DND-41 (cell line): ENCODE data around the gene VN1R5.

Source experiments
- ATAC-seq: fragments of 200-7000 bp; cut with Tn5 transposase; 3 replicates; pipeline ENCODE4 v1.9.1; 2021; ENCODE audit warnings: low read depth; ENCODE audit not compliant: insufficient read depth
- DNase-seq: peaks from one replicate; pipeline ENCODE4 v3.0.0-alpha.2; 2020
- H2AFZ ChIP-seq: 2 replicates; pipeline ENCODE4 v1.6.0; 2012; ENCODE audit warnings: low read depth, low read length
- H3K27ac ChIP-seq: 2 replicates; pipeline ENCODE4 v1.5.1; 2012; ENCODE audit warnings: low read length, inconsistent platforms
- H3K27me3 ChIP-seq: fragments of 200-600 bp; sonication (generic); 2 replicates; pipeline ENCODE4 v1.6.0; 2012; ENCODE audit warnings: low read length, mild to moderate bottlenecking, inconsistent platforms; ENCODE audit not compliant: insufficient read depth, poor library complexity
- H3K36me3 ChIP-seq: 2 replicates; pipeline ENCODE4 v1.5.1; 2012; ENCODE audit warnings: low read length, inconsistent platforms; ENCODE audit not compliant: insufficient read depth
- H3K4me1 ChIP-seq: 2 replicates; pipeline ENCODE4 v1.5.1; 2012; ENCODE audit warnings: mild to moderate bottlenecking, low read length; ENCODE audit not compliant: insufficient read depth
- H3K4me2 ChIP-seq: 2 replicates; pipeline ENCODE4 v1.6.0; 2012; ENCODE audit warnings: mild to moderate bottlenecking, moderate library complexity, low read length, inconsistent platforms; ENCODE audit not compliant: insufficient read depth
- H3K4me3 ChIP-seq, 2 experiments: fragments of 200-600 bp in 1 of 2; shearing (Covaris generic) in 1 of 2; 2 replicates each; pipeline ENCODE4 v1.5.1; 2012 to 2016; ENCODE audit warnings: inconsistent platforms in 2 of 2, low read length in 2 of 2, mild to moderate bottlenecking in 2 of 2, low read depth in 1 of 2, moderate library complexity in 1 of 2
- H3K79me2 ChIP-seq: 2 replicates; pipeline ENCODE4 v1.6.0; 2012; ENCODE audit warnings: low read length, inconsistent platforms; ENCODE audit not compliant: insufficient read depth
- H3K9ac ChIP-seq: 2 replicates; pipeline ENCODE4 v1.6.0; 2012; ENCODE audit warnings: low read depth, mild to moderate bottlenecking, inconsistent platforms, low read length, moderate library complexity
- H3K9me3 ChIP-seq: 2 replicates; pipeline ENCODE4 v1.5.1; 2012; ENCODE audit warnings: low read length, moderate library complexity, mild to moderate bottlenecking, inconsistent platforms; ENCODE audit not compliant: insufficient read depth, severe bottlenecking
- H4K20me1 ChIP-seq: 2 replicates; pipeline ENCODE4 v1.6.0; 2012; ENCODE audit warnings: low read length; ENCODE audit not compliant: insufficient read depth
- EZH2 ChIP-seq: IDR thresholded peaks from 3 replicates; pipeline ENCODE4 v1.6.1; 2012; ENCODE audit warnings: borderline replicate concordance, low read depth, mild to moderate bottlenecking, moderate library complexity, low read length, inconsistent platforms; ENCODE audit not compliant: severe bottlenecking
- TF ChIP-seq, protein P1 (sequence below): IDR thresholded peaks from 2 replicates; pipeline ENCODE4 v1.5.1; 2012; ENCODE audit warnings: borderline replicate concordance, low read length, moderate library complexity, mild to moderate bottlenecking; ENCODE audit not compliant: poor library complexity, severe bottlenecking; ENCODE audit errors: extremely low read depth

Gene VN1R5

DNA sequence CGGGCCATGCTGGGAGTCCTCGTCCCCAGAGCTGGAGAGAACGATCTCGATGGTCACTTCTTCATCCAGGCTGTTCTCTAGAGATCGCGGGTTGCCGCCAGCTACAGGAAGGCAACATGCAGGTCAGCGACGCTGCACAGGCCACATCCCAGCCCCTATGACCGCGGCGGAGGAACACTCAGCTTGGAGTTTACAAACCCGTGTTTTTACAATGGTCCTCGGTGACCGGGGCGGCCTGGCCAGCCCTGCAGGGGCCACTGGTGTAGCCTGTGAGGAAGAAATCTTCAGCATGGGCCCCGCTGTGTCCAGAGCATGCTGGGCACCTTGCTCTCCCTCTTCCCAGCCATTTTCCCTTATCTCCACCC is 45.3 kb downstream of the VN1R5 start:
- DNase-seq (no peak), ATAC-seq (no peak)
- Histone ChIP-seq H3K4me3 (no peak overlapping the region), H3K4me1 (no peaks in the 10 kb centered on the region), H2AFZ (no peak overlapping the region), H3K27ac (no peak overlapping the region), H4K20me1 (no peaks in the 10 kb centered on the region), H3K4me2 (no peak overlapping the region), H3K9me3 (no peaks in the 10 kb centered on the region), H3K9ac (no peak overlapping the region), H3K79me2 (no peaks in the 10 kb centered on the region), H3K36me3 (peaks cover 65% of the 10 kb centered on the region), H3K27me3 (no peaks in the 10 kb centered on the region)
- TF ChIP-seq, protein P1, sequence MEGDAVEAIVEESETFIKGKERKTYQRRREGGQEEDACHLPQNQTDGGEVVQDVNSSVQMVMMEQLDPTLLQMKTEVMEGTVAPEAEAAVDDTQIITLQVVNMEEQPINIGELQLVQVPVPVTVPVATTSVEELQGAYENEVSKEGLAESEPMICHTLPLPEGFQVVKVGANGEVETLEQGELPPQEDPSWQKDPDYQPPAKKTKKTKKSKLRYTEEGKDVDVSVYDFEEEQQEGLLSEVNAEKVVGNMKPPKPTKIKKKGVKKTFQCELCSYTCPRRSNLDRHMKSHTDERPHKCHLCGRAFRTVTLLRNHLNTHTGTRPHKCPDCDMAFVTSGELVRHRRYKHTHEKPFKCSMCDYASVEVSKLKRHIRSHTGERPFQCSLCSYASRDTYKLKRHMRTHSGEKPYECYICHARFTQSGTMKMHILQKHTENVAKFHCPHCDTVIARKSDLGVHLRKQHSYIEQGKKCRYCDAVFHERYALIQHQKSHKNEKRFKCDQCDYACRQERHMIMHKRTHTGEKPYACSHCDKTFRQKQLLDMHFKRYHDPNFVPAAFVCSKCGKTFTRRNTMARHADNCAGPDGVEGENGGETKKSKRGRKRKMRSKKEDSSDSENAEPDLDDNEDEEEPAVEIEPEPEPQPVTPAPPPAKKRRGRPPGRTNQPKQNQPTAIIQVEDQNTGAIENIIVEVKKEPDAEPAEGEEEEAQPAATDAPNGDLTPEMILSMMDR, result no peak

DNA sequence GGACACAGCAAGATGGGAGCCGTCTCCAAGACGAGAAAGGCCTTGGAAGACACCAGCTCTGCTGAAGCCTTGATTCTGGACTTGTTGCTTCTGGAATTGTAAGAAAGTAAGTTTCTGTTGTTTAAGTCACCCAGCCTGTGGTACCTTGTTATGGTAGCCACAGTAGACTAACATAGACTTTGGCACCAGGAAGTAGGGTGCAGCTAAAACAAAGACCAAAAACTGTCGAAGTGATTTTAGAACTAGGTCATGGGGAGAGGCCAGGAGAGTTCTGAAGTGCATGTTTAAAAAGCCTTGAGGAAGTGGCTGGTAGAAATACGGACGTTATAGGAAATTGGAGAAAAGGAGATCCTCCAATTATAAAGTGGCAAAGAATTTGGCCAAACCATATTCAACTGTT is 47.3 kb downstream of the VN1R5 start:
- H3K9me3 ChIP-seq, result no peaks in the 10 kb centered on the region
- ATAC-seq (no peak), DNase-seq (no peak)
- H2AFZ ChIP-seq, result no peak overlapping the region
- no peak overlapping the region for H3K4me3 ChIP-seq
- TF ChIP-seq, protein P1, result no peak
- TF ChIP-seq EZH2, result no peak
- no peak overlapping the region for H3K27ac ChIP-seq
- no peaks in the 10 kb centered on the region for H3K4me1 ChIP-seq
- H3K9ac ChIP-seq, result no peak overlapping the region
- H3K79me2 ChIP-seq, result no peaks in the 10 kb centered on the region
- peaks cover 83% of the 10 kb centered on the region for H3K36me3 ChIP-seq
- peaks cover 3% of the 10 kb centered on the region; the same call in 1 of the 2 replicates for H4K20me1 ChIP-seq
- H3K27me3 ChIP-seq, result no peaks in the 10 kb centered on the region
- no peak overlapping the region for H3K4me2 ChIP-seq

DNA sequence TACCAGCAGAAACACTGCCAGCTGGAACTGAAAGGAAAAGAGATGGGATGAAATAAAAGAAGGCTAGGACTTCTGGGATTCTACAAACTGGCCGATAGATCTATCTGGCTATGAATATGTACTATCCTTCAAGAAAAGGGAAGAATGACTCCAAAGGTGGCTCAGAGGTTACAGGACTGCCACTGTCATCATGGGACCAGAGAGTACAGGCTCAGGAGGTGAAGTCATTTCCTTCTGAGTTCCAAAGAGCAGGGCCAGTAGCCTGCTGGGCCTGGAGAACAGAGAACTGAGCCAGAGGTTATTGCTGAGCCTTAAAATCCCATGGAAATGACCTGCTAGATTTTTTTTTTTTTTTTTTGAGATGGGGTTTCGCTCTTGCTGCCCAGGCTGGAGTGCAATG is 48.2 kb downstream of the VN1R5 start:
- Histone ChIP-seq H3K36me3 (peaks cover 89% of the 10 kb centered on the region), H3K27me3 (no peaks in the 10 kb centered on the region), H3K27ac (no peak overlapping the region), H4K20me1 (peaks cover 5% of the 10 kb centered on the region; the same call in 1 of the 2 replicates), H3K9ac (no peak overlapping the region), H2AFZ (no peak overlapping the region), H3K4me1 (no peaks in the 10 kb centered on the region), H3K79me2 (no peaks in the 10 kb centered on the region), H3K4me2 (no peak overlapping the region), H3K4me3 (no peak overlapping the region), H3K9me3 (no peaks in the 10 kb centered on the region)
- no peak for DNase-seq
- no peak for ATAC-seq
- TF ChIP-seq EZH2, result no peak
- TF ChIP-seq, protein P1, result no peak
